ENCODE measurements around the gene SAYSD1. TPM values are rescaled to one million over a fixed set of nuclear protein-coding genes. Genes with fewer than 3 reads are reported as not detected.
A peak's percentile ranks its signal among the peaks of the same experiment; 100 is the strongest.
"Not testable (repeated sequence)": the region's sequence is repeated elsewhere in the genome, so short reads cannot be mapped to it uniquely, and the experiment has no call there.

SAYSD1 gene
- total and polyA plus RNA-seq, 5 experiments from 2014 or later: 17.5 to 22.8 (median 20.2) TPM

GRCh38 chr6:39136207-39136606 lies 21.2 kb upstream of the SAYSD1 start:
- H3K27ac Mint-ChIP-seq, H3K4me3 Mint-ChIP-seq, ATAC-seq, POLR2A ChIA-PET, H3K4me1 Mint-ChIP-seq, DNase-seq: not testable (repeated sequence)
- peaks cover 0 to 31% (median 11%) of the 10 kb centered on the region in 9 donors for H3K9me3 Mint-ChIP-seq
- H3K36me3 Mint-ChIP-seq: peaks cover 0 to 11% (median 6%) of the 10 kb centered on the region in 3 donors
- H3K27me3 Mint-ChIP-seq: peaks cover 0 to 14% (median 6%) of the 10 kb centered on the region in 5 donors

GRCh38 chr6:39134761-39135160 lies 19.8 kb upstream of the SAYSD1 start:
- POLR2A ChIA-PET, DNase-seq, H3K27ac Mint-ChIP-seq, H3K4me1 Mint-ChIP-seq, H3K4me3 Mint-ChIP-seq, ATAC-seq: not testable (repeated sequence)
- Mint-ChIP-seq H3K9me3 (peaks cover 0 to 31% (median 11%) of the 10 kb centered on the region in 9 donors), H3K36me3 (peaks cover 0 to 11% (median 6%) of the 10 kb centered on the region in 3 donors), H3K27me3 (peaks cover 0 to 11% (median 0%) of the 10 kb centered on the region in 5 donors)

GRCh38 chr6:39130691-39131090 lies 15.7 kb upstream of the SAYSD1 start:
- Mint-ChIP-seq H3K9me3 (peaks cover 0 to 6% (median 0%) of the 10 kb centered on the region in 9 donors), H3K4me3 (no peak overlapping the region), H3K27me3 (peaks cover 0 to 11% (median 2%) of the 10 kb centered on the region in 5 donors), H3K4me1 (no peaks in the 10 kb centered on the region), H3K36me3 (peaks cover 0 to 3% (median 0%) of the 10 kb centered on the region in 3 donors), H3K27ac (no peak overlapping the region)
- POLR2A ChIA-PET: no interaction called here
- DNase-seq (no peak), ATAC-seq (no peak)

GRCh38 chr6:39128832-39129231 lies 13.8 kb upstream of the SAYSD1 start:
- no peak overlapping the region for H3K27ac Mint-ChIP-seq
- H3K36me3 Mint-ChIP-seq: peaks cover 0 to 3% (median 0%) of the 10 kb centered on the region in 3 donors
- POLR2A ChIA-PET: no interaction called here
- no peaks in the 10 kb centered on the region for H3K4me1 Mint-ChIP-seq
- DNase-seq: no peak
- H3K4me3 Mint-ChIP-seq: no peak overlapping the region
- H3K9me3 Mint-ChIP-seq: peaks cover 0 to 6% (median 0%) of the 10 kb centered on the region in 9 donors
- ATAC-seq: no peak
- peaks cover 0 to 15% (median 4%) of the 10 kb centered on the region in 5 donors for H3K27me3 Mint-ChIP-seq

- H3K27ac Mint-ChIP-seq: no peak overlapping the region
- H3K4me3 Mint-ChIP-seq: no peak overlapping the region
- peaks cover 0 to 6% (median 0%) of the 10 kb centered on the region in 9 donors for H3K9me3 Mint-ChIP-seq
- ATAC-seq (no peak), DNase-seq (no peak)
- POLR2A ChIA-PET: no interaction called here
- H3K4me1 Mint-ChIP-seq: no peaks in the 10 kb centered on the region
- H3K36me3 Mint-ChIP-seq: peaks cover 0 to 3% (median 0%) of the 10 kb centered on the region in 3 donors
- peaks cover 0 to 15% (median 4%) of the 10 kb centered on the region in 5 donors for H3K27me3 Mint-ChIP-seq
These were observed 13.1 kb upstream of the SAYSD1 start for GRCh38 chr6:39128106-39128505.

GRCh38 chr6:39124114-39124513 lies 9.1 kb upstream of the SAYSD1 start:
- Mint-ChIP-seq H3K36me3 (peaks cover 0 to 3% (median 0%) of the 10 kb centered on the region in 3 donors), H3K27me3 (peaks cover 0 to 8% (median 5%) of the 10 kb centered on the region in 5 donors), H3K27ac (no peak overlapping the region), H3K4me1 (no peaks in the 10 kb centered on the region), H3K9me3 (peaks cover 0 to 3% (median 0%) of the 10 kb centered on the region in 9 donors), H3K4me3 (no peak overlapping the region)
- POLR2A ChIA-PET: no interaction called here
- ATAC-seq (no peak), DNase-seq (no peak)

- H3K27me3 Mint-ChIP-seq: peaks cover 0 to 3% (median 0%) of the 10 kb centered on the region in 5 donors
- H3K4me1 Mint-ChIP-seq: peaks cover 14 to 18% (median 15%) of the 10 kb centered on the region in 4 donors
- no peak for DNase-seq
- H3K27ac Mint-ChIP-seq: no peak overlapping the region
- POLR2A ChIA-PET: no interaction called here
- H3K4me3 Mint-ChIP-seq: no peak overlapping the region
- H3K9me3 Mint-ChIP-seq: no peaks in the 10 kb centered on the region
- no peak for ATAC-seq
- no peaks in the 10 kb centered on the region for H3K36me3 Mint-ChIP-seq
These were observed 3.9 kb upstream of the SAYSD1 start for GRCh38 chr6:39118921-39119320.

GRCh38 chr6:39114388-39114703 lies 640 bp downstream of the SAYSD1 start:
- H3K27ac Mint-ChIP-seq: peak overlapping the region; percentile 94 to 99 (median 98)
- no peaks in the 10 kb centered on the region for H3K27me3 Mint-ChIP-seq
- H3K36me3 Mint-ChIP-seq: peaks cover 0 to 11% (median 10%) of the 10 kb centered on the region in 3 donors
- H3K9me3 Mint-ChIP-seq: no peaks in the 10 kb centered on the region
- ATAC-seq (peak; percentile 15 to 18), DNase-seq (no peak)
- peak overlapping the region; percentile 92 to 99 (median 97) for H3K4me3 Mint-ChIP-seq
- peaks cover 30 to 61% (median 50%) of the 10 kb centered on the region in 4 donors for H3K4me1 Mint-ChIP-seq
- POLR2A ChIA-PET: no interaction called here

GRCh38 chr6:39113788-39114187 lies 1.2 kb downstream of the SAYSD1 start:
- H3K4me1 Mint-ChIP-seq: peaks cover 33 to 67% (median 54%) of the 10 kb centered on the region in 4 donors
- ATAC-seq (no peak), DNase-seq (no peak)
- H3K36me3 Mint-ChIP-seq: peaks cover 0 to 16% (median 15%) of the 10 kb centered on the region in 3 donors
- H3K27ac Mint-ChIP-seq: peak overlapping the region; percentile 94 to 99 (median 98)
- POLR2A ChIA-PET: no interaction called here
- H3K9me3 Mint-ChIP-seq: no peaks in the 10 kb centered on the region
- no peaks in the 10 kb centered on the region for H3K27me3 Mint-ChIP-seq
- peak overlapping the region; percentile 92 to 99 (median 97) for H3K4me3 Mint-ChIP-seq

- no peak for ATAC-seq
- Mint-ChIP-seq H3K27ac (peak overlapping the region; percentile 53 to 95 (median 92)), H3K4me3 (peak overlapping the region; percentile 64 to 84 (median 73)), H3K27me3 (no peaks in the 10 kb centered on the region), H3K36me3 (peaks cover 0 to 23% (median 19%) of the 10 kb centered on the region in 3 donors), H3K9me3 (no peaks in the 10 kb centered on the region), H3K4me1 (peaks cover 36 to 84% (median 68%) of the 10 kb centered on the region in 4 donors)
- DNase-seq: peak in 3 of 10 donors; percentile 25 to 43 (median 40)
- POLR2A ChIA-PET: interaction anchor here (0.6 kb wide), 1 partner anchor 472 kb away, joined by 3 read pairs; no protein-coding TSS in a partner anchor
These were observed 3.7 kb downstream of the SAYSD1 start for GRCh38 chr6:39111280-39111679.

GRCh38 chr6:39108041-39108839 lies 6.7 kb downstream of the SAYSD1 start:
- no peak overlapping the region for H3K4me3 Mint-ChIP-seq
- no peak for ATAC-seq
- POLR2A ChIA-PET: no interaction called here
- no peaks in the 10 kb centered on the region for H3K27me3 Mint-ChIP-seq
- H3K36me3 Mint-ChIP-seq: peaks cover 13 to 49% (median 40%) of the 10 kb centered on the region in 3 donors
- peaks cover 29 to 69% (median 47%) of the 10 kb centered on the region in 4 donors for H3K4me1 Mint-ChIP-seq
- no peak for DNase-seq
- H3K9me3 Mint-ChIP-seq: no peaks in the 10 kb centered on the region
- peak overlapping the region in 1 of 10 donors; percentile 5 for H3K27ac Mint-ChIP-seq

GRCh38 chr6:39107641-39108040 lies 7.3 kb downstream of the SAYSD1 start:
- Mint-ChIP-seq H3K36me3 (peaks cover 13 to 55% (median 41%) of the 10 kb centered on the region in 3 donors), H3K27ac (no peak overlapping the region), H3K9me3 (no peaks in the 10 kb centered on the region), H3K4me3 (no peak overlapping the region), H3K4me1 (peaks cover 29 to 65% (median 44%) of the 10 kb centered on the region in 4 donors), H3K27me3 (no peaks in the 10 kb centered on the region)
- POLR2A ChIA-PET: no interaction called here
- ATAC-seq (no peak), DNase-seq (no peak)

GRCh38 chr6:39107034-39107433 lies 8.0 kb downstream of the SAYSD1 start:
- H3K9me3 Mint-ChIP-seq: no peaks in the 10 kb centered on the region
- ATAC-seq (no peak), DNase-seq (no peak)
- H3K36me3 Mint-ChIP-seq: peaks cover 13 to 59% (median 41%) of the 10 kb centered on the region in 3 donors
- H3K27ac Mint-ChIP-seq: peak overlapping the region in 1 of 10 donors; percentile 63
- H3K4me3 Mint-ChIP-seq: peak overlapping the region in 2 of 10 donors; percentile 31 to 54
- H3K4me1 Mint-ChIP-seq: peaks cover 25 to 59% (median 37%) of the 10 kb centered on the region in 4 donors
- no peaks in the 10 kb centered on the region for H3K27me3 Mint-ChIP-seq
- POLR2A ChIA-PET: no interaction called here

Data from naive thymus-derived CD8-positive, alpha-beta T cell (primary cell).